Breast epithelium (tissue), 4 donors: ENCODE results near the gene IDH3B. TPM values are rescaled to one million over a fixed set of nuclear protein-coding genes. Genes with fewer than 3 reads are reported as not detected.
"Not testable (repeated sequence)": the region's sequence is repeated elsewhere in the genome, so short reads cannot be mapped to it uniquely, and the experiment has no call there.

ENCODE experiments used
- DNase-seq, 2 donors: peaks; one replicate each; pipeline ENCODE4 v3.0.0-alpha.2; 2019; ENCODE audit warnings: low spot score in 2 of 2
- H3K27ac ChIP-seq, 2 donors: fragments of 200-600 bp; sonication (generic) in 1 of 2; one replicate each; pipeline ENCODE4 v1.5.1; 2016 to 2019; ENCODE audit warnings: mild to moderate bottlenecking in 1 of 2
- H3K27me3 ChIP-seq, 2 donors: fragments of 200-600 bp; sonication (generic) in 1 of 2; one replicate each; pipeline versions ENCODE4 v1.5.1 to v1.6.0; 2017 to 2019; ENCODE audit warnings: control low read depth in 1 of 2, mild to moderate bottlenecking in 1 of 2
- H3K36me3 ChIP-seq: fragments of 200-600 bp; one replicate; pipeline ENCODE4 v1.5.1; 2019
- H3K4me1 ChIP-seq, 2 donors: fragments of 200-600 bp; sonication (generic); one replicate each; pipeline ENCODE4 v1.5.1; 2016 to 2019; ENCODE audit warnings: control low read depth in 1 of 2
- H3K4me3 ChIP-seq, 3 donors: fragments of 200-600 bp; sonication (generic); 1 replicate in 2 of 3; 2 replicates in 1 of 3; pipeline ENCODE4 v1.5.1; 2016 to 2019; ENCODE audit warnings: mild to moderate bottlenecking in 3 of 3, moderate library complexity in 2 of 3
- H3K9me3 ChIP-seq, 2 donors: fragments of 200-600 bp; sonication (generic) in 1 of 2; one replicate each; pipeline ENCODE4 v1.5.1; 2016 to 2019; ENCODE audit warnings: control low read depth in 1 of 2
- CTCF ChIP-seq, 3 donors: fragments of 450-650 bp; IDR thresholded peaks; one replicate each; pipeline ENCODE4 v1.5.1; 2016 to 2017; ENCODE audit warnings: antibody characterized with exemption in 3 of 3, mild to moderate bottlenecking in 3 of 3, moderate library complexity in 3 of 3
- POLR2A ChIP-seq: fragments of 450-650 bp; IDR thresholded peaks from one replicate; pipeline ENCODE4 v1.6.1; 2016; ENCODE audit warnings: antibody characterized with exemption, mild to moderate bottlenecking, moderate library complexity
- POLR2AphosphoS5 ChIP-seq, 3 donors: sonication (generic); formaldehyde crosslinking; IDR thresholded peaks; one replicate each; pipeline ENCODE4 v1.6.1; 2017; ENCODE audit warnings: antibody characterized with exemption in 3 of 3
- intact Hi-C: fragments of 100-400 bp; cut with DNase I; formaldehyde crosslinking; loops from one replicate; pipeline ENCODE4 v1.15.1; 2023; ENCODE audit warnings: low total_unique reads
- total RNA-seq, 3 donors: library from RNA; depleted of rRNA; stranded (reverse); fragments of >200 nt; gene quantifications; one replicate each; pipeline ENCODE4 v1.1.0, GENCODE V29; 2016

The IDH3B gene
- total RNA-seq, 3 donors from 2014 or later = 114 to 119 (median 115) TPM

- DNase-seq = no peak
- intact Hi-C loops = no loop called here
Measured at GRCh38 chr20:2697768-2698167, 33.8 kb upstream of the IDH3B start.

GRCh38 chr20:2696646-2697045 is 32.6 kb upstream of the IDH3B start:
- Histone ChIP-seq H3K36me3 (no peaks in the 10 kb centered on the region), H3K4me3 (no peak overlapping the region), H3K27ac (no peak overlapping the region), H3K27me3 (no peaks in the 10 kb centered on the region), H3K9me3 (no peaks in the 10 kb centered on the region), H3K4me1 (no peaks in the 10 kb centered on the region)
- intact Hi-C loops = no loop called here
- no peak for DNase-seq
- TF ChIP-seq POLR2AphosphoS5 (IDR thresholded peaks at IDR 0.05) = no peak
- TF ChIP-seq POLR2A = no peak
- TF ChIP-seq CTCF (IDR thresholded peaks at IDR 0.05) = no peak

More at GRCh38 chr20:2697768-2698167, 33.8 kb upstream of the IDH3B start:
- H3K36me3 ChIP-seq = no peaks in the 10 kb centered on the region
- TF ChIP-seq POLR2A (no peak), POLR2AphosphoS5 (IDR thresholded peaks at IDR 0.05) (no peak), CTCF (IDR thresholded peaks at IDR 0.05) (no peak)
- H3K9me3 ChIP-seq = no peaks in the 10 kb centered on the region
- H3K4me1 ChIP-seq = no peaks in the 10 kb centered on the region
- no peak overlapping the region for H3K4me3 ChIP-seq
- H3K27me3 ChIP-seq = no peaks in the 10 kb centered on the region
- H3K27ac ChIP-seq = no peak overlapping the region

- H3K4me3 ChIP-seq, H3K9me3 ChIP-seq, DNase-seq, intact Hi-C loops, H3K36me3 ChIP-seq, H3K27ac ChIP-seq, H3K27me3 ChIP-seq, H3K4me1 ChIP-seq: not testable (repeated sequence)
Measured at GRCh38 chr20:2695984-2696525, 32.0 kb upstream of the IDH3B start.

- H3K27me3 ChIP-seq = no peaks in the 10 kb centered on the region
- no peak for DNase-seq
- intact Hi-C loops = no loop called here
- no peaks in the 10 kb centered on the region for H3K4me1 ChIP-seq
- H3K9me3 ChIP-seq = no peaks in the 10 kb centered on the region
- no peak overlapping the region for H3K4me3 ChIP-seq
- no peaks in the 10 kb centered on the region for H3K36me3 ChIP-seq
- no peak for TF ChIP-seq POLR2AphosphoS5 (IDR thresholded peaks at IDR 0.05)
- TF ChIP-seq CTCF (IDR thresholded peaks at IDR 0.05) = no peak
- TF ChIP-seq POLR2A = no peak
- no peak overlapping the region for H3K27ac ChIP-seq
Measured at GRCh38 chr20:2695206-2695983, 31.4 kb upstream of the IDH3B start.

- Histone ChIP-seq H3K27me3 (no peaks in the 10 kb centered on the region), H3K4me1 (no peaks in the 10 kb centered on the region), H3K4me3 (no peak overlapping the region), H3K27ac (no peak overlapping the region), H3K36me3 (no peaks in the 10 kb centered on the region), H3K9me3 (no peaks in the 10 kb centered on the region)
- intact Hi-C loops = no loop called here
- TF ChIP-seq CTCF (IDR thresholded peaks at IDR 0.05) = no peak
- no peak for TF ChIP-seq POLR2A
- no peak for TF ChIP-seq POLR2AphosphoS5 (IDR thresholded peaks at IDR 0.05)
- DNase-seq = no peak
Measured at GRCh38 chr20:2694519-2694918, 30.5 kb upstream of the IDH3B start.
